CD4-positive, alpha-beta T cell treated with Interleukin-4 for 1 hour (primary cell): ENCODE results near the gene MON2.
"Not testable (repeated sequence)": the region's sequence is repeated elsewhere in the genome, so short reads cannot be mapped to it uniquely, and the experiment has no call there.

Experiments used
- DNase-seq, 2 donors: peaks; one replicate each; pipeline ENCODE4 v3.0.0-alpha.2; 2020 to 2022

The MON2 gene

GRCh38 chr12:62466594-62467491, at the start of gene MON2:
TSS of gene MON2 (plus strand) at chr12:62466826. CDS start at chr12:62467208, 382 bp downstream.
- DNase-seq: peak; percentile 85 to 88

GRCh38 chr12:62426089-62426488, 40.5 kb upstream of the MON2 start:
- no peak for DNase-seq

- no peak for DNase-seq
Observed at GRCh38 chr12:62429457-62429856, 37.2 kb upstream of the MON2 start.

DNA sequence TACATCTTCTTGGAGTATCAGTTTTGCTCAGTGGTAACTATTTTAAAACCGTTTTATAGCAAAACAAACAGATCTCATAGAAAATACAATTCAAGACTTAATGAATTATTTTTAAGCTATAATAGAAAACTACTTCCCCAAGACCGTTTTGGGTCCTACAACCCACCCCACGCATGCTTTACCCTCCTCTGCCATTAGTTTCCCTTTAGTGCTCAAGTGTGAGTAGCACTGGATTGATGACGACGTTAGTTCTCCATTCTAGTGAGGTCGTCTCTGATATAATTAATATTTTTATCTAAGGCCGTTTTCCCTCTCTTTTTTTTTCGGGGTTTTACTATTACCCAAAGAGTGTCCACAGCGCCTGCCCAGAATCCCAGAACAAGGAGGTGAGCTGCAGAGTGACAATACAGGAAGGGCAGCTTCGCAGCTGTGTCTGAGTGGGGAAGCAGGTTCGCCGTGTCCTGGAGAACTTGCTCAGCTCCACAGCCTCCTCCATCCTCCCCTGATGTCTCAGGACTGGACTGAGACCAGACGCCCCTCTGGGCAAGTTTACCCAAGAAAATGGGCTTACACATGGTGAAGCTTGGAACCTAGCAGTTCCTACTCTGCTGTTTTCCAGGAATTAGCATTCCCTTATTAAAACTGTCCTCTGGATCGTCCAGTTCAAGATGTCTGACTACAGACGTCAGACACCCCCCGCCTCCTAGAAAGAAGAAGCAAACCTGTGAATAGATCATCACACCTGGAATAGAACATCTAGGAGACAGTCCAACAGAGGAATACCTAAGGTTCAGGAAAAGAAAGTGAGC, 31.9 kb upstream of the MON2 start:
- no peak for DNase-seq

DNA sequence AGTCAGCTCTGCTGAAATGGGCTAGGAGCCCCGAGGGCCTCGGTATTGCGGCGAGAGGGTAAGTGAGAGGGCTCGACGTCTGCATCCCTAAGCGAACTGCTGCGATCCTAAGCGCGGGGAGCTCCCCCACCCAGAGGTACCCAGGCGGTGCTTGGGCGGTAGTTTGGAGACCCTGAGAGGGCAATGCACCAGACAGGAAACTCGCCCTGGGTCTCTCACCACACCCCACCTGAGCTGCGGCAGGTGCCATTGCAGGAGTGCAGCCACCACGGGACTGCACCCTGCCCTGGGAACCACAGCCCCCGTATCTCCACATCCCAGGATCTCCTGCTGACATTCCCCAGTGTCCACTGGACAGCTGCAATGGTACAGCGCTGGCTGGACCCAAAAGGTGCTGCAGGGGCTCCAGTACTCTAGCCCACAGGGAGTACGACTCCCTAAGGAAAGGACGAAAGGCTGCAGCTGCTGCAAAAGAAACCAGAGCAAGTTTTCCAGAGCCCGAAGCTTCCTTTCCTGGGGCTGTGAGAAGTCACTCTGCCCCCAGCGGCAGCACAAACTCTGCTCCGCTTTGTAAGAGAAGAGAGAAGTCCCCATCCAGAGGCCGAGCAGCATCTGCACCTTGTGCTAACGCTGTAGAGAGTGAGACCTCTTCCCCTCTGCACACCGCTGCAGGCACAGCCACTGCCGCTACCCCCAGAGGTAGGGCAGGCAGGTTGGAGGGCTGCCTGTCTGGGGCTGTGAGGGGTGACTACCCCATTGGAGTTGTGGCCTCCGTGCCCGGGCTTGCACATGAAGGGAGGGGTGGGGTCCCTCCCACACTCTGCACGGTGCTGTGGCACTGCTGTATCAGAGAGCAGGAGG, 31.1 kb upstream of the MON2 start:
- DNase-seq: peak; percentile 23 to 28

- DNase-seq: no peak
Observed at GRCh38 chr12:62436164-62436503, 30.5 kb upstream of the MON2 start.

GRCh38 chr12:62438098-62438692, 28.4 kb upstream of the MON2 start:
- DNase-seq: peak; percentile 36 to 60

DNA sequence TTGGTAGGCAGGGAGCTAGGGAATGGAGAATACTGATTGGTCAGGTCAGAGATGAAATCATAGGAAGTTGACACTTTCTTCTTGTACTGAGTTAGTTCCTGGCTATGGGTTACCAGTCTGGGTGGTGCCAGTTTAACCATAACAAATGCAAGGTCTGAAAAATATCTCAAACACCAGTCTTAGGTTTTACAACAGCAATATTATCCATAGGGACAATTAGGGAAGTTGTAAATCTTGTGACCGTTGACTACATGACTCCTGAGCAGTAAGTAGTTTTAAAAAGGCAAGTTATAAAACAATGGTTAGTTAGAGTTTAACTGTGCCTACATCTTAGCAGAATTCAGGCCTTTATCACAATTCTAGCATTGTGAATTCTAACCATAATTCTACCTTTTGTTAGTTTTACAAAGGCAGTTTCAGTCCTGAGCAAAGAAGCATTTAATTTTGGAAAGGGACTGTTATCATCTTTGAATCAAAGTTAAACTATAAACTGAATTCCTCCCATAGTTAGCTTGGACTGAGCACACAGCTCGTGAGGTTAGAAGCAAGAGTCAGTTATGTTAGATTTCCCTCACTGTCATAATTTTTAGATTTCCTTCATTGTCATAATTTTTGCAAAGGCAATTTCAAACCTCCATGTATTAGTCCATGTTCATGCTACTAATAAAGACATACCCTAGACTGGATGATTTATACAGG, 19.7 kb upstream of the MON2 start:
- no peak for DNase-seq

DNA sequence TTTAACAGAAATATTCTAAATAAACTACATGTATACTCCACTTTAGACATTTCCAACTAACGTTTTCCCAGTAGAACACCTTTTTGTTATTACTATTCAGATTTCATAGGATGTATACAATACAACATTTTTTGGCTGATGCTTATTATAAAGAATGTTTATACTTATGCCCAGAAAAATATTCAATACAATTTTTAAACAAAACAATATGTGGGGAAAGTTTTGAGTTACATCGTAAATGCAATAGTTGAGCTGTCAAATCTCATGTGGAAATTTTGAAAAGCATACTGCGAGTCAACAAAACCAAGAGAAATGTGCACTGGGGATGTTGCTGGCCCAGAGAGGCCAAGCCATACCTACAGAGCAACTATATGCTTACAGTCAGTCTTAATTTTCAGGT, 18.2 kb upstream of the MON2 start:
- no peak for DNase-seq

- not testable (repeated sequence) for DNase-seq
Observed at GRCh38 chr12:62455429-62455828, 11.2 kb upstream of the MON2 start.

GRCh38 chr12:62458626-62459025, 8.0 kb upstream of the MON2 start:
- no peak for DNase-seq

DNA sequence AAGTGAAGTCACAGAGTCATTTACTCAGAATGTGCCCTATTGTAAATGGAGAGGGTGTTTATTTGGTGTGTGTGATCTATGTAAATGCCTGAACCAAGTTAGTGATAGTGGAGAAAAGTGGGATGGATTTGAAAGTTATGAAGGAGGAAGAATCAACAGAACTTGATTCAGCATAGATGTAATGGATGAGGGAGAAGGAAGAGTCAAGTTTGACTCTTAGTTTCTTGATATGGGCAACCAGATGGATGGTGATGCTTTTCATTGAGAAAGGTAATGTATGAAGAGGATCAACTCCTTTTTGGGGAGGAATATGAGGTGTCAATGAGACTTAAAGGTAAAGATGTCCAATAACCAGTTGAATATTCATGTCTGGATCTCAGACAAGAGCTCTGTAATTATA, 6.7 kb upstream of the MON2 start:
- no peak for DNase-seq

- not testable (repeated sequence) for DNase-seq
Observed at GRCh38 chr12:62461171-62461837, 5.3 kb upstream of the MON2 start.

DNA sequence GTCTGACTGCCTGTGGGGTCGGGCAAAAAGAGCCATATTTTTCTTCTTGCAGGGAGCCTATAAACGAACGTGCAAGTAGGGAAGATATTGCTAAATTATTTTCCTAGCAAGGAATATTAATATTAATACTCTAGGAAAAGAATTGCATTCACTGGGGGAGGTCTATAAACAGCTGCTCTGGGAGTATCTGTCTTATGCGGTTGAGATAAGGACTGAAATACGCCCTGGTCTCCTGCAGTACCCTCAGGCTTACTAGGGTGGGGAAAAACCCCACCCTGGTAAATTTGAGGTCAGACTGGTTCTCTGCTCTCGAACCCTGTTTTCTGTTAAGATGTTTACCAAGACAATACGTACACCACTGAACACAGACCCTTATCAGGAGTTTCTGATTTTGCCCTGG, 3.4 kb upstream of the MON2 start:
- not testable (repeated sequence) for DNase-seq

DNA sequence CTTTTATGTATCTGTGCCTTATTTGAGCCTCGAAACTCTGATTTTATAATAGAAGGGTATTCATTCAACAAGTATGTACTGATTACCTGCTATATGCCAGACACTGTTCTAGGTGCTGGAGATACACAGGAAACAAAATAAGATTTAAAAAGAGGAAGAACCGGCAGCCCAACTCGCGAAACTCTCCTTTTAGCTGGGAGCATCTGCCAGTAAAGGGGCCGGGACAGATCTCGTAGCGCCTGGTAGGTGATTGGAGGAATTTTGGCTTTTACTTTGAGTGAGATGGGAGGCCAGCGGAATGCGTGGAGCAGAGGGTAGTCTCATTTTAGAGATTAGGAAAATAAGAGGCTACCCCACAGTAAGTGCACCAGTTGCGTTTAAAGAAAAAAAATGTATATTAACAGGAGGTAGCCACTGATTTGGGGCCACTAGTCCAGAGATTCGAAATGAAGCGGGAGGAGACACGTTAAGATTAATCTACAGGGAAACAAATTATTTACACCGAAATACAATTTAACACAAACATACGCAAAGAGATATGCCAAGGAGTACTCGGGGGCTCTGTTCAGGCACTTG, 520 bp upstream of the MON2 start:
- peak; percentile 29 to 30 for DNase-seq

GRCh38 chr12:62468397-62468796, 1.8 kb downstream of the MON2 start:
- no peak for DNase-seq

- no peak for DNase-seq
Observed at GRCh38 chr12:62468935-62469334, 2.3 kb downstream of the MON2 start.

GRCh38 chr12:62469704-62470103, 3.1 kb downstream of the MON2 start:
- DNase-seq: no peak

GRCh38 chr12:62471734-62472133, 5.1 kb downstream of the MON2 start:
- no peak for DNase-seq

DNA sequence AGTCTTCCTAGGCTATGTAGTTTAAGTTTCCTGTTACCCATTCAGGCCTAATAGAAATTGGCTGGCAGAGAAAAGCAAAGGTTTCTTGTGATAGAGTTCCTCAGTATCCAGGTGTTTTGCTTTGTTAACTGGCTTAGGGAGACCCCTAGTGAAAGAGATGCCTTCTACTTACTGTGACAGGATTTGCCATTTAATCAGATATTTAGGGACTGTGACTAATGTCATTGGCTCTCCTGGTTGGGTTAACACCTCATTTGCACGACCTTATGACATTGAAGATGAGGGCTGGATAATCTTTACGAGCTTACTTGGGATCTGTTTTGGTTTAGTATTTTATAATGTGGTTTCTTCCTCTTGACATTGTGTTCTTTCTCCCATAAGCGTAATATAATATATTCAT, 5.8 kb downstream of the MON2 start:
- DNase-seq: no peak
